ENCODE results near the gene KPNA1. TPM values are rescaled to one million over a fixed set of nuclear protein-coding genes. Genes with fewer than 3 reads are reported as not detected.

Gene KPNA1
- total RNA-seq, 1 donor from 2014 or later: 86.8 TPM

Other genes starting within 250 kb of the KPNA1 start
- not detected in 2 replicates for gene CSTA, start 189.7 kb downstream of the KPNA1 start, total RNA-seq
- gene MIX23, start 131.7 kb downstream of the KPNA1 start, total RNA-seq: 52.5 and 60.1 TPM in 2 replicates
- 22.2 and 26.6 TPM in 2 replicates for gene FAM162A, start 130.8 kb downstream of the KPNA1 start, total RNA-seq
- gene WDR5B, start 98.9 kb downstream of the KPNA1 start, total RNA-seq: 6.8 and 7.3 TPM in 2 replicates
- 2.8 and 3.0 TPM in 2 replicates for gene PARP9, start 49.4 kb upstream of the KPNA1 start, total RNA-seq
- 4.9 and 6.3 TPM in 2 replicates for gene DTX3L, start 49.4 kb upstream of the KPNA1 start, total RNA-seq
- gene PARP15, start 62.7 kb upstream of the KPNA1 start, total RNA-seq: 0.09 TPM in 1 of 2 replicates, not detected in the other
- gene PARP14, start 165.9 kb upstream of the KPNA1 start, total RNA-seq: 6.6 TPM in 2 replicates

Measured in neural crest cell (in vitro differentiated cells).